GM12891 (cell line): ENCODE results near the gene ZNF248.

Experiments
- PAX5 ChIP-seq: IDR thresholded peaks from 2 replicates; pipeline ENCODE4 v1.6.1; 2011; ENCODE audit warnings: low read length, moderate library complexity, mild to moderate bottlenecking; ENCODE audit not compliant: insufficient read depth, severe bottlenecking
- POLR2A ChIP-seq: IDR thresholded peaks from 2 replicates; pipeline ENCODE4 v1.6.1; 2011; ENCODE audit warnings: low read depth, low read length, control low read depth
- POLR2AphosphoS5 ChIP-seq: IDR thresholded peaks from 2 replicates; pipeline ENCODE4 v1.6.1; 2011; ENCODE audit warnings: low read depth, low read length, control low read depth
- TAF1 ChIP-seq: IDR thresholded peaks from 2 replicates; pipeline ENCODE4 v1.6.1; 2011; ENCODE audit warnings: low read depth, low read length, control low read depth

GRCh38 chr10:37774351-37774750 lies 83.1 kb downstream of the ZNF248 start:
- TF ChIP-seq TAF1 (no peak), POLR2AphosphoS5 (no peak), POLR2A (no peak), PAX5 (no peak)
